ENCODE data around the gene CCM2L.

- no peak for TF ChIP-seq POLR2A (IDR thresholded peaks at IDR 0.05)
- TF ChIP-seq CTCF (IDR thresholded peaks at IDR 0.05) = no peak
These were observed 40.1 kb downstream of the CCM2L start for GRCh38 chr20:32050324-32050841.

Measured in thyroid gland (tissue), 4 donors.